GM23248 (cell line): Measurements from ENCODE around the gene CACNA1E. TPM values are rescaled to one million over a fixed set of nuclear protein-coding genes. Genes with fewer than 3 reads are reported as not detected.

Experiments
- DNase-seq: peaks from one replicate; pipeline ENCODE4 v3.0.0-alpha.2; 2015
- H2AFZ ChIP-seq: fragments of 200-600 bp; sonication (generic); 2 replicates; pipeline ENCODE4 v1.6.1; 2016; ENCODE audit warnings: antibody characterized with exemption
- H3F3A ChIP-seq: fragments of 200-600 bp; sonication (generic); 2 replicates; pipeline ENCODE4 v1.6.1; 2016; ENCODE audit warnings: mild to moderate bottlenecking, antibody characterized with exemption, mixed run types; ENCODE audit not compliant: insufficient read depth
- H3K27ac ChIP-seq: fragments of 200-600 bp; sonication (generic); 2 replicates; pipeline ENCODE4 v1.5.1; 2016; ENCODE audit warnings: mild to moderate bottlenecking
- H3K27me3 ChIP-seq: fragments of 200-600 bp; sonication (generic); replicated peaks from 2 replicates; pipeline ENCODE4 v1.6.1; 2016; ENCODE audit warnings: mild to moderate bottlenecking; ENCODE audit not compliant: insufficient read depth
- H3K36me3 ChIP-seq: fragments of 200-600 bp; sonication (generic); 2 replicates; pipeline ENCODE4 v1.6.1; 2016; ENCODE audit warnings: low read depth, mild to moderate bottlenecking
- H3K4me1 ChIP-seq: fragments of 200-600 bp; sonication (generic); 2 replicates; pipeline ENCODE4 v1.6.1; 2016; ENCODE audit warnings: mild to moderate bottlenecking; ENCODE audit not compliant: insufficient read depth
- H3K4me2 ChIP-seq: fragments of 200-600 bp; sonication (generic); one replicate; pipeline ENCODE4 v1.6.1; 2016; ENCODE audit warnings: mild to moderate bottlenecking; ENCODE audit not compliant: unreplicated experiment
- H3K4me3 ChIP-seq: fragments of 200-600 bp; sonication (generic); 2 replicates; pipeline ENCODE4 v1.5.1; 2016; ENCODE audit warnings: mild to moderate bottlenecking
- H3K79me2 ChIP-seq: fragments of 200-600 bp; sonication (generic); 2 replicates; pipeline ENCODE4 v1.6.1; 2016; ENCODE audit warnings: mild to moderate bottlenecking; ENCODE audit not compliant: insufficient read depth
- H3K9ac ChIP-seq: fragments of 200-600 bp; sonication (generic); 2 replicates; pipeline ENCODE4 v1.6.1; 2016; ENCODE audit warnings: mild to moderate bottlenecking
- H3K9me2 ChIP-seq: fragments of 200-600 bp; sonication (generic); 2 replicates; pipeline ENCODE4 v1.6.1; 2016; ENCODE audit warnings: mixed run types, mild to moderate bottlenecking, moderate library complexity; ENCODE audit not compliant: insufficient read depth
- H3K9me3 ChIP-seq: fragments of 200-600 bp; sonication (generic); one replicate; pipeline ENCODE4 v1.6.1; 2017; ENCODE audit warnings: low read depth
- H4K20me1 ChIP-seq: fragments of 200-600 bp; sonication (generic); 2 replicates; pipeline ENCODE4 v1.6.0; 2016; ENCODE audit not compliant: insufficient read depth
- EZH2 ChIP-seq: fragments of 200-600 bp; sonication (generic); IDR thresholded peaks from 2 replicates; pipeline ENCODE4 v1.6.1; 2018; ENCODE audit warnings: antibody characterized with exemption, mild to moderate bottlenecking; ENCODE audit not compliant: insufficient read depth, poor library complexity, severe bottlenecking
- EZH2phosphoT487 ChIP-seq: fragments of 200-600 bp; sonication (generic); IDR thresholded peaks from 2 replicates; pipeline ENCODE4 v1.6.1; 2018; ENCODE audit warnings: antibody characterized with exemption, moderate library complexity, mild to moderate bottlenecking, low read depth; ENCODE audit not compliant: insufficient read depth
- WGBS, 2 experiments: methylation state at CpG; one replicate each; pipeline ENCODE4 v1.1.6; 2015 to 2017; ENCODE audit warnings: low lambda C conversion rate in 2 of 2, low coverage in 1 of 2; ENCODE audit errors: missing lambda C conversion rate in 2 of 2; 5-methylcytosine and 5-hydroxymethylcytosine counted together
- in situ Hi-C: fragments of 300-500 bp; cut with MboI; formaldehyde crosslinking; loops from 2 replicates; pipeline ENCODE4 v1.15.0; 2020
- polyA plus RNA-seq: library from polyadenylated mRNA; unstranded; fragments of >200 nt; fragmentation: Nextera tagmentation; extraction: Ambion mirVana; gene quantifications from 2 replicates; pipeline ENCODE4 v1.2.1, GENCODE V29; 2016
- total RNA-seq: library from RNA; depleted of rRNA; stranded (reverse); fragments of >200 nt; shearing (Covaris generic); gene quantifications from 2 replicates; pipeline ENCODE4 v1.2.3, GENCODE V29; 2014

CACNA1E gene
- total and polyA plus RNA-seq, 2 experiments from 2014 or later, result not detected

GRCh38 chr1:181675091-181675917 is 192.0 kb downstream of the CACNA1E start:
- Histone ChIP-seq H3K9me2 (no peaks in the 10 kb centered on the region), H2AFZ (no peak overlapping the region), H3K9me3 (no peaks in the 10 kb centered on the region), H4K20me1 (no peaks in the 10 kb centered on the region), H3F3A (no peaks in the 10 kb centered on the region), H3K79me2 (no peaks in the 10 kb centered on the region), H3K36me3 (no peaks in the 10 kb centered on the region), H3K4me1 (no peaks in the 10 kb centered on the region), H3K27ac (no peak overlapping the region), H3K4me2 (no peak overlapping the region), H3K4me3 (no peak overlapping the region), H3K9ac (no peak overlapping the region), H3K27me3 (no peaks in the 10 kb centered on the region; the same call in none of the 2 replicates)
- no peak for DNase-seq
- TF ChIP-seq EZH2phosphoT487, result no peak
- TF ChIP-seq EZH2, result no peak
- in situ Hi-C loops, result no loop called here
- WGBS, 2 experiments, result 14 to 21% methylated on average over 10 of the region's 10 CpGs

GRCh38 chr1:181675918-181676190 is 192.5 kb downstream of the CACNA1E start:
- Histone ChIP-seq H3K4me1 (no peaks in the 10 kb centered on the region), H3K9me2 (no peaks in the 10 kb centered on the region), H3K4me2 (no peak overlapping the region), H4K20me1 (no peaks in the 10 kb centered on the region), H3K27ac (no peak overlapping the region), H3K79me2 (no peaks in the 10 kb centered on the region), H3K27me3 (no peaks in the 10 kb centered on the region; the same call in none of the 2 replicates), H3K9me3 (no peaks in the 10 kb centered on the region), H3K36me3 (no peaks in the 10 kb centered on the region), H2AFZ (no peak overlapping the region), H3K4me3 (no peak overlapping the region), H3K9ac (no peak overlapping the region), H3F3A (no peaks in the 10 kb centered on the region)
- in situ Hi-C loops, result no loop called here
- DNase-seq, result no peak
- WGBS, 2 experiments, result 3 to 8% methylated on average over 4 to 5 of the region's 5 CpGs
- TF ChIP-seq EZH2 (no peak), EZH2phosphoT487 (no peak)

- no peak overlapping the region for H2AFZ ChIP-seq
- 6 to 17% methylated on average over 6 of the region's 6 CpGs for WGBS, 2 experiments
- no peaks in the 10 kb centered on the region for H3K9me3 ChIP-seq
- H3K36me3 ChIP-seq, result no peaks in the 10 kb centered on the region
- no peaks in the 10 kb centered on the region for H4K20me1 ChIP-seq
- no peaks in the 10 kb centered on the region; the same call in none of the 2 replicates for H3K27me3 ChIP-seq
- no peaks in the 10 kb centered on the region for H3K4me1 ChIP-seq
- H3F3A ChIP-seq, result no peaks in the 10 kb centered on the region
- TF ChIP-seq EZH2, result no peak
- TF ChIP-seq EZH2phosphoT487, result no peak
- no peak overlapping the region for H3K4me2 ChIP-seq
- H3K9ac ChIP-seq, result no peak overlapping the region
- DNase-seq, result peak; percentile 49
- H3K9me2 ChIP-seq, result no peaks in the 10 kb centered on the region
- H3K4me3 ChIP-seq, result no peak overlapping the region
- in situ Hi-C loops, result no loop called here
- no peaks in the 10 kb centered on the region for H3K79me2 ChIP-seq
- no peak overlapping the region for H3K27ac ChIP-seq
These were observed 193.0 kb downstream of the CACNA1E start for GRCh38 chr1:181676269-181676668.

- no peak for DNase-seq
- Histone ChIP-seq H3K9me2 (no peaks in the 10 kb centered on the region), H3F3A (no peaks in the 10 kb centered on the region), H4K20me1 (no peaks in the 10 kb centered on the region), H3K9ac (no peak overlapping the region), H2AFZ (no peak overlapping the region), H3K4me1 (no peaks in the 10 kb centered on the region), H3K36me3 (no peaks in the 10 kb centered on the region), H3K4me3 (no peak overlapping the region), H3K79me2 (no peaks in the 10 kb centered on the region), H3K27ac (no peak overlapping the region), H3K4me2 (no peak overlapping the region), H3K9me3 (no peaks in the 10 kb centered on the region), H3K27me3 (no peaks in the 10 kb centered on the region; the same call in none of the 2 replicates)
- in situ Hi-C loops, result no loop called here
- TF ChIP-seq EZH2phosphoT487 (no peak), EZH2 (no peak)
- WGBS, 2 experiments, result 3 to 5% methylated on average over 11 of the region's 11 CpGs
These were observed 197.0 kb downstream of the CACNA1E start for GRCh38 chr1:181680332-181680731.

- 19 to 21% methylated on average over 7 of the region's 7 CpGs for WGBS, 2 experiments
- DNase-seq, result no peak
- H3K36me3 ChIP-seq, result no peaks in the 10 kb centered on the region
- in situ Hi-C loops, result no loop called here
- H3K4me3 ChIP-seq, result no peak overlapping the region
- no peak overlapping the region for H3K4me2 ChIP-seq
- no peaks in the 10 kb centered on the region; the same call in none of the 2 replicates for H3K27me3 ChIP-seq
- H2AFZ ChIP-seq, result no peak overlapping the region
- H3K27ac ChIP-seq, result no peak overlapping the region
- TF ChIP-seq EZH2phosphoT487 (no peak), EZH2 (no peak)
- no peaks in the 10 kb centered on the region for H3K79me2 ChIP-seq
- H3K4me1 ChIP-seq, result no peaks in the 10 kb centered on the region
- no peak overlapping the region for H3K9ac ChIP-seq
- no peaks in the 10 kb centered on the region for H4K20me1 ChIP-seq
- no peaks in the 10 kb centered on the region for H3K9me2 ChIP-seq
- H3F3A ChIP-seq, result no peaks in the 10 kb centered on the region
- H3K9me3 ChIP-seq, result no peaks in the 10 kb centered on the region
These were observed 197.6 kb downstream of the CACNA1E start for GRCh38 chr1:181680871-181681270.
